A673 (cell line): ENCODE data around the gene FNDC11.

Source experiments
- EZH2 ChIP-seq: fragments of 200-600 bp; sonication (generic); IDR thresholded peaks from 2 replicates; pipeline ENCODE4 v1.6.1; 2017; ENCODE audit warnings: borderline replicate concordance, low read depth, mild to moderate bottlenecking, mixed read lengths, antibody characterized with exemption, low read length; ENCODE audit not compliant: poor library complexity, severe bottlenecking
- TF ChIP-seq, protein P1 (sequence below): fragments of 300-800, 200-600 bp; sonication (generic); conservative IDR thresholded peaks from 2 replicates; pipeline ENCODE4 v1.5.1; 2017; ENCODE audit warnings: low read depth, mild to moderate bottlenecking, antibody characterized with exemption, low read length, moderate library complexity, mixed read lengths

DNA sequence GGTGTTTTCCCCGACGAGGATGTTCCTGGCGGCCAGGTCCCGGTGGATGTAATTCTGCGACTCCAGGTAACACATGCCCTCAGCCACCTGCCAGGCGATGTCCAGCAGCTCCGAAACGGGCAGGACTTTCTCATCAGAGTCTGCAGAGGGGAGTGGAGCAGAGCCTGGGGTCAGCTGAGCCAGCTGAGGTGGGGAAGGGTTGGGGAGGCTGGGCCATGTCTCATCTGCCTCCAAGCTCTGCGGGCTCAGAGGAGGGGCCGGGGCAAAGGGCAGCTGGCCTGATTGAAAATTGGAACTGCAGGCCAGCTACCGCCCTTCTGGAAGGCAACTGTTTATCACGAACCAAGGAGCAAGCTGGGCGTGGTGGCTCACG is 23.2 kb upstream of the FNDC11 start:
- TF ChIP-seq, protein P1, sequence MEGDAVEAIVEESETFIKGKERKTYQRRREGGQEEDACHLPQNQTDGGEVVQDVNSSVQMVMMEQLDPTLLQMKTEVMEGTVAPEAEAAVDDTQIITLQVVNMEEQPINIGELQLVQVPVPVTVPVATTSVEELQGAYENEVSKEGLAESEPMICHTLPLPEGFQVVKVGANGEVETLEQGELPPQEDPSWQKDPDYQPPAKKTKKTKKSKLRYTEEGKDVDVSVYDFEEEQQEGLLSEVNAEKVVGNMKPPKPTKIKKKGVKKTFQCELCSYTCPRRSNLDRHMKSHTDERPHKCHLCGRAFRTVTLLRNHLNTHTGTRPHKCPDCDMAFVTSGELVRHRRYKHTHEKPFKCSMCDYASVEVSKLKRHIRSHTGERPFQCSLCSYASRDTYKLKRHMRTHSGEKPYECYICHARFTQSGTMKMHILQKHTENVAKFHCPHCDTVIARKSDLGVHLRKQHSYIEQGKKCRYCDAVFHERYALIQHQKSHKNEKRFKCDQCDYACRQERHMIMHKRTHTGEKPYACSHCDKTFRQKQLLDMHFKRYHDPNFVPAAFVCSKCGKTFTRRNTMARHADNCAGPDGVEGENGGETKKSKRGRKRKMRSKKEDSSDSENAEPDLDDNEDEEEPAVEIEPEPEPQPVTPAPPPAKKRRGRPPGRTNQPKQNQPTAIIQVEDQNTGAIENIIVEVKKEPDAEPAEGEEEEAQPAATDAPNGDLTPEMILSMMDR = no peak
- no peak for TF ChIP-seq EZH2
